RWPE2 (cell line): Measurements from ENCODE around the gene NUPR1.
"Not testable (repeated sequence)": the region's sequence is repeated elsewhere in the genome, so short reads cannot be mapped to it uniquely, and the experiment has no call there.

Source experiments
- ATAC-seq: fragments of 200-7000 bp; cut with Tn5 transposase; 3 replicates; pipeline ENCODE4 v1.9.1; 2021; ENCODE audit warnings: low read depth
- DNase-seq: peaks from one replicate; pipeline ENCODE4 v3.0.0-alpha.2; 2020; ENCODE audit warnings: low spot score
- H3K27ac ChIP-seq: fragments of 450-650 bp; 2 replicates; pipeline ENCODE4 v1.5.1; 2017; ENCODE audit warnings: mild to moderate bottlenecking; ENCODE audit not compliant: poor library complexity, severe bottlenecking
- H3K27me3 ChIP-seq: fragments of 250-450 bp; sonication (Bioruptor Pico); 2 replicates; pipeline ENCODE4 v1.5.1; 2021; ENCODE audit warnings: mild to moderate bottlenecking, moderate library complexity; ENCODE audit not compliant: insufficient read depth, poor library complexity, severe bottlenecking
- H3K36me3 ChIP-seq: fragments of 250-450 bp; sonication (Bioruptor Pico); 2 replicates; pipeline ENCODE4 v1.5.1; 2020; ENCODE audit warnings: low read depth, mild to moderate bottlenecking, moderate library complexity
- H3K4me1 ChIP-seq: fragments of 250-450 bp; sonication (Bioruptor Pico); 2 replicates; pipeline ENCODE4 v1.5.1; 2021; ENCODE audit warnings: mild to moderate bottlenecking, moderate library complexity; ENCODE audit not compliant: insufficient read depth, poor library complexity, severe bottlenecking
- H3K4me3 ChIP-seq: fragments of 250-450 bp; sonication (Bioruptor Pico); 2 replicates; pipeline ENCODE4 v1.5.1; 2021; ENCODE audit warnings: mild to moderate bottlenecking, moderate library complexity; ENCODE audit not compliant: severe bottlenecking
- H3K9me3 ChIP-seq: fragments of 250-450 bp; sonication (Bioruptor Pico); 2 replicates; pipeline ENCODE4 v1.5.1; 2021; ENCODE audit warnings: mild to moderate bottlenecking, moderate library complexity; ENCODE audit not compliant: severe bottlenecking
- CTCF ChIP-seq: fragments of 450-650 bp; IDR thresholded peaks from one replicate; pipeline ENCODE4 v1.5.1; 2017; ENCODE audit warnings: mild to moderate bottlenecking, moderate library complexity; ENCODE audit not compliant: poor library complexity, severe bottlenecking

The NUPR1 gene

GRCh38 chr16:28548306-28548802 lies 9.6 kb upstream of the NUPR1 start:
- Histone ChIP-seq H3K27ac (no peak overlapping the region), H3K4me3 (no peak overlapping the region), H3K27me3 (no peaks in the 10 kb centered on the region), H3K9me3 (no peaks in the 10 kb centered on the region), H3K4me1 (peaks cover 2% of the 10 kb centered on the region), H3K36me3 (no peaks in the 10 kb centered on the region)
- no peak for ATAC-seq
- DNase-seq: no peak
- no peak for TF ChIP-seq CTCF

GRCh38 chr16:28546626-28547025 lies 7.9 kb upstream of the NUPR1 start:
- Histone ChIP-seq H3K9me3 (no peaks in the 10 kb centered on the region), H3K27ac (no peak overlapping the region), H3K36me3 (no peaks in the 10 kb centered on the region), H3K4me3 (no peak overlapping the region), H3K4me1 (peaks cover 3% of the 10 kb centered on the region), H3K27me3 (no peaks in the 10 kb centered on the region)
- no peak for TF ChIP-seq CTCF
- ATAC-seq: no peak
- no peak for DNase-seq

GRCh38 chr16:28545964-28546363 lies 7.2 kb upstream of the NUPR1 start:
- H3K36me3 ChIP-seq, H3K9me3 ChIP-seq, DNase-seq, H3K27me3 ChIP-seq, ATAC-seq, H3K27ac ChIP-seq, H3K4me3 ChIP-seq, H3K4me1 ChIP-seq: not testable (repeated sequence)

GRCh38 chr16:28544998-28545397 lies 6.2 kb upstream of the NUPR1 start:
- Histone ChIP-seq H3K4me3 (no peak overlapping the region), H3K9me3 (no peaks in the 10 kb centered on the region), H3K27ac (no peak overlapping the region), H3K36me3 (no peaks in the 10 kb centered on the region), H3K4me1 (peaks cover 3% of the 10 kb centered on the region), H3K27me3 (no peaks in the 10 kb centered on the region)
- TF ChIP-seq CTCF: no peak
- ATAC-seq (no peak), DNase-seq (no peak)

GRCh38 chr16:28543072-28543471 lies 4.3 kb upstream of the NUPR1 start:
- Histone ChIP-seq H3K36me3 (no peaks in the 10 kb centered on the region), H3K4me1 (peaks cover 8% of the 10 kb centered on the region), H3K27me3 (no peaks in the 10 kb centered on the region), H3K4me3 (no peak overlapping the region), H3K9me3 (no peaks in the 10 kb centered on the region), H3K27ac (no peak overlapping the region)
- no peak for DNase-seq
- peak; percentile 36; the same call in 2 of the 3 replicates for ATAC-seq
- no peak for TF ChIP-seq CTCF
